NOMO-1 (cell line): Measurements from ENCODE around the gene HOXA7.

Experiments used
- DNase-seq, 2 experiments: peaks; one replicate each; lab custom pipeline; 2025; ENCODE audit not compliant: unreplicated experiment in 2 of 2; lab: John Stamatoyannopoulos, UW

The HOXA7 gene

DNA sequence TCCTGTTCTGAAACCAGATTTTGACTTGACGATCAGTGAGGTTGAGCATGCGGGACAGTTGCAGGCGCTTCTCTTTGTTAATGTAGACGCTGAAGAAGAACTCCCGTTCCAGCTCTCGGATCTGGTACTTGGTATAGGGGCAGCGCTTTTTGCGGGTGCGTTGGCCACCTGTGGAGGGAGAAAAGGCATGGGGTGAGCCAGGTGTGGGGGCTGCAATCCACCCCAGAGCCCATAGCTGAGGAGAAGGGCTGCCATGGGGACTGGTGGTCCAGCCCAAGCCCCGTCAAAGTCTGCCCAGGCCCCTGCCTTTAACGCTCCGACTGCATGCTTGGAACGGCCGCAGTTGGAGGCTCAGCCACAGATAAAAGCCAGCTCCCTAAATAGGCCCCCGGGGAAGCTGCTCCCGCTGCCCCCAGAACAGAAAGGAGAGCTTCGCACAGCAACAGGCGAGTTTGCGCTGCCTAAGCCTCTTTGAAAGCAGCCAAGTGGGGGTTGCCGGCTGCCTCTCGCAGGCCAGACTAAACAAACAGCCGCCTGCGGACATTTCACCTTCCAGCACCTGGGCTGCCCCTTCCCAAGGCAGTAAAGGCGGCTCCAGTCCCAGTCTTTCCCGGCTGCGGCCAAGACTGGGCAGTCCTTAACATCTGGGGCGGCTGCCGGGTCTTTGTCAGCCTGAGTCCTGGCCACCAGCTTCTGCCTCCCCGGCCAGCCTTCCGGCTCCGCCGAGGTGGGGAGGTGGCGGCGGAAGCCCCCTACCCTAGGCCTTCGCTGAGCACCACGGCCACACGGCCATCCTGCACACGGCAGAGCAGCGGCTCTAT, 26.6 kb upstream of the HOXA7 start:
- DNase-seq: no peak

DNA sequence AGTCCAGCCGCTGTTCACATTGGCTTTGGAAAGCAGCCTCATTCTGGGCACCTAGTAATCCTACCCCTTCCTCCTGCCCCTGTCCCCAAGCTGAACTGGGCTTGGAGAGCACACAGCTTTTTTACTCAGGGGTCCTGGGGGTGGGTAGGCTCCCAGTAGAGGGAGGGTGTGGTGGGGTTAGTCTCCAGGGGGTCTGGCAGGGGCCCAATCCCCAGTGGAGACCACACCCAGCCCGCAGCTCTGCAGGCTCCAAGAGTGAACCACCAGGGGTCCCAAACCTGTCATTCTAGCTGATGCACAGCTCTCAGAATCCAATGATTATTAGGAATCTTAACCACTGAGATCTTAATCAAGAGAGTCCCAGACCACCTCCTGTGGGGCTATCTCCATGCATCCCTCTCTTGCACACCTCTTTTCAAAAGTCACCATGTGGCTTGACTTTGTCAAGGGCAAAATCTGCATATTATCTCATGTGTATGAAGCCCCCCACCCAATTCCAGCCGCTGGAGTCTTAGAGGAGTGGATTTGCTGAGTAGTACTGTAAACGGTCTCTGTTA, 25.9 kb upstream of the HOXA7 start:
- DNase-seq: no peak

DNA sequence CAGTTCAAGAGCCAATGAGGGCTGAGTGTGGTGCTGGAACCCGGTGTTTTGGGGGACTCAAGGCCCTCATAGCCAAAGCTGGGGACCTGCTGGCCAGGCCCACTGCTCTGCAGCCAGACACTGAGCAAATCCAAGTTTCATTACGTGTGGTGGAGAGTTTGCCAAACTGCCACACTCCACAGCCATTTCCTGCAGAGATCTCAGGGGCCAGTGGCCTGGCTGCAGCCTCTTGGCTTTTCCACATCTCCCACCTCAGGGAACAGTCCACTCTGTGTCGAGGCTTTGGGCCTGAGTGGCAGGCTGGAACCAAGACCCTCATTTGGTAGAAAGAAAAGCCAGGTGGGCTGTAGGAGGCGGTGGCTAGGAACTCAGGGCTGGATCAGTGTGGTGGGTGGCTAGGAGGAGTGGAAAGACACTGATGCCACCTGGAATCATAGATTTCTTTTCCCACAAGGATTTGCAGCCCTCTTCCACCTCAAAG, 25.4 kb upstream of the HOXA7 start:
- DNase-seq: no peak

DNA sequence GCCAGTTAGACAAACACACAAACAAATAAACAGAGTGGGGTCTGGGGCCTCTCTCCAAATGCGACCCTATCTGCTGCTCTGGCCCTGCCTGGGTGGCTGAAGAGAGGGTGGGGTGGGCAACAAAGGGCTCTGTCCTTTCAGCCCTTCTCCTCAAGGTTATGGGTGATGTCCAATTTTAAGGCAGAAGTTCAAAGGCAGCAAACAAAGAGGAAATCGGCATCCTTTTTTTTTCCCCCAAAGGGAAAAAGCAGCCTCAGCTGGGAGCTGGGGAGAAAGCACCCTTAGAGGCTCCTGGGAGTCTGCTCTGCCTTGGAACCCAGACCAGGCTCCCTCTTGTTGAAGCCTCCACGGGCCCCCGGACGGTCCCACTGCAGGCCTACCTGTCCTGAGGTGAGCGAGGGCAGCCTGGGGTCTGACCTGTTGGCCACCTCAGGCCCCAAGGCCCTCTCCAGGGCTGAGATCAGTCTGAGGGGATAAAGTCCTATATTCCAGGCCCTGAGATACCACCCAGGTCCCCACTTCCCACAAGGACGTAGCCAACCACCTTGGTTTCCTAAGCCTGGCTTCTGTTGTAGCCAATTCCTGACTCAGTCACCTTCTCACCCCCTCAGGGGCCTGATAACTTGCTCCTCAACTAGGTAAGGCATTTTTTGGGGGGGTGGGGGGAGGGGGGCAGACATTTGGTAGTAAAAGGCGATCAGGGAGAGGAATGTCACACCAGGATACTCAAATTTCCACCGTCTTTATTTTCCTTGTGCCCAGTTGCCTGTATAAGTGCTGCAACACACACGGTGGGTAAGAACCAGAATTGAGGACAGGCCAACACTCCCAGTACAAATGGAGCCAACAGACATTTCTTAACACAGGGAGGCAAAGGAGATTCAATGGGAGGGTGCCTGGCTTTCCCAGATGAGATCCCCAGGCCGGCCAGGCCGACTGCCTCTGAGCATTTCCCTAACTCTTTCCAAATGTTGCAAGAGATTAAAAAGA, 24.3 kb upstream of the HOXA7 start:
- no peak for DNase-seq

DNA sequence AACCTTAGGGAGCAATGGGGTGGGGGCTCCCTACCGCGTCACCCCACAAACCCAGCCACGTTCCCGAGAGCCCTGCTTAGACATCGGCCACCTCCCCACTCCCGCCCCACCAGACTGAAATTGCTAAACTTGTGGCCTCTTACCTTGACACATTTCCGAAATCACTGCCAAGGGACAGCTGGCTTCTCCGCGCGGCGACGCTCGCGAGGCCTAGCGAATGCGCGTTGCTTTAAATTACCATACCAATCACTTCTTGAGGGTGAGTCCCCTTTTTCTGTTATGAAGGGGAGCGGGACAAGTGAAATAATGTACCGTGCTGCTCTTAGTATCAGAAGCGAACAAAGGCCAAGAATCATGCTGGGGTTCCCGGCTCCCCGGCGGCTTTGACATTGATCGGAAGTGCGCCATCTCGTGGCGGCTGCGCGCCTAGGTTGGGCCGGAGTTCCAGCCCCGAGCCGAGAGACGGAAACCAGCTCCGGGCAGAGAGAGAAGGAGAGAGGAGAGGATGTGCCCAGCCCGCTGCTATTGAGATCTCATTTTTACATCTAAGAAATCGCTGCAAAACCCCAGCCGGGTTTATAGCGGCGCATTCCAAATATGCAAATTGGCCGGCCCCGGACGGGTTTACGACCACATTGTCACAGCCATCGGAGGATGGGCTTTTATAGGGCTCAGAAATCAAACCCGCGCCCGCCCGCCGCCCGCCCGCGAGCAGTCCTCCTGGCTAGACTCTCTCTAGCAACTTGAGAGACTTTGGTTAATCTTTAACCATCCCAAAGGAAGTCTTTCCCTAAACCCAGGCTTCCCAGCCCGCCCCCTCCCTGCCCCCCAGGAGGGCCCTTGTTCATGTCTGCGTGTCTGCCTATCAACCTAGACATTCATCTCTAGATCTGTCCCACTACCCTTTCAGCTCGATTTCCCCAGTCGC, 23.3 kb upstream of the HOXA7 start:
- peak; percentile 63 to 68 for DNase-seq

DNA sequence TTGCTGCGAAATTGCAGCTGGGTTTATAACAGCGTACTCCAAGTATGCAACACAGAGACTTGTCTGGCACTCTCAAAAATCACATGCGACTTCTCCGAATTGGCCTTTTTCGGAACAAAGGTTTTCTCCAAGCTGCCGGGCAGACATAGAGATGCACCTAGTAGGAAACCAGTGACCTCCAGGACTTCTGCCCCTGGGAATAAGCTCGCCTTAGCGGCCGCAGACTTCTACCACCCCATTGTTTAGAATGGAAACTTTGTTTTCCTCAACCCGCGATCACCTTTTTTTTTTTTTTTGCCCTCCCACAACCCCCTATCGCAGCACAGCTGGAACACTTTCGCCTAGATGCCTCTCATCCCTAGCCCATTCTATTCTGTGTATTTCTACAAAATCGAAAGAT, 22.6 kb upstream of the HOXA7 start:
- no peak for DNase-seq

DNA sequence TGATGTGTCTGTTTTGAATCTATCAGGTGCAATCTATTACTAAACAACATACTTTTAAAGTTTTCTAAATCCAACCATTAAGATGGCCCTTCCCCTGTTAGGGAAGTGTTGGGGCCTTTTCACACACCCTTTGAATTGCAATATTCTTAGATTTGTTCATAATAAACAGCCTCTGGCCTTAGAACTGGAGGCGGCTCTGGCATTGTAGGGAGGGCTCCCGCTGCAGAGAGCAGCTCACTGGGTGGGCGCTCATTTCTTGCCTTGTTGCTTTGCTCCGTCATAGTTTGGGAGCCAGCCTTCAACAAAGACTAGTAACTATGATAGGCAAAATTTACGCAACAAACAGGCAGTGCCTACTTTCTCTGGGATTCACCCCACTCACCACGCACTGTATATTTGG, 21.9 kb upstream of the HOXA7 start:
- no peak for DNase-seq

DNA sequence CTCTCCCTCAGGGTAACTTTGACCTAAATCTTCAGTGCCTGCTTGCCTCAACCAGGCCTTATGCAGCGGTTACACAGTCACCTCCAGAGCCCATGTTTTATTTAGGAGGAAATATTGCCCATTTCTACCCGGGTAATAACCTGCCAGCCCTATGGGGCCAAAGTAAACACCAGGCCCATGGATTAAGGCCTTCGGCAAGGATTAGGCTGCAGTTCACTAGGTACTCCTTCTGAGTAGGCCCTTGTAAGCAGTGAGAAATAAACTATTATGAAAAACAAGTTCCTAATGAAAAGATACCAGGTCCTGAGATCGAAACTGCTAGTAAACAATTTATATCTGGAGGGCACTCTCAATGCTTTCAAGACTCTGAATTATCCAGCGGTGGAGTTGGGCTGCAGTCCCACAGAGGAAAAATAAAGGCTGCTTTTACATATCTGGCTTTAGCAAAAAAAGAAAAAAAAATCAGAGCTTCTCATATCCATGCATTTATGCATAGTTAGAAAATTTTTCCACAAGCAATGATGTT, 21.4 kb upstream of the HOXA7 start:
- no peak for DNase-seq

DNA sequence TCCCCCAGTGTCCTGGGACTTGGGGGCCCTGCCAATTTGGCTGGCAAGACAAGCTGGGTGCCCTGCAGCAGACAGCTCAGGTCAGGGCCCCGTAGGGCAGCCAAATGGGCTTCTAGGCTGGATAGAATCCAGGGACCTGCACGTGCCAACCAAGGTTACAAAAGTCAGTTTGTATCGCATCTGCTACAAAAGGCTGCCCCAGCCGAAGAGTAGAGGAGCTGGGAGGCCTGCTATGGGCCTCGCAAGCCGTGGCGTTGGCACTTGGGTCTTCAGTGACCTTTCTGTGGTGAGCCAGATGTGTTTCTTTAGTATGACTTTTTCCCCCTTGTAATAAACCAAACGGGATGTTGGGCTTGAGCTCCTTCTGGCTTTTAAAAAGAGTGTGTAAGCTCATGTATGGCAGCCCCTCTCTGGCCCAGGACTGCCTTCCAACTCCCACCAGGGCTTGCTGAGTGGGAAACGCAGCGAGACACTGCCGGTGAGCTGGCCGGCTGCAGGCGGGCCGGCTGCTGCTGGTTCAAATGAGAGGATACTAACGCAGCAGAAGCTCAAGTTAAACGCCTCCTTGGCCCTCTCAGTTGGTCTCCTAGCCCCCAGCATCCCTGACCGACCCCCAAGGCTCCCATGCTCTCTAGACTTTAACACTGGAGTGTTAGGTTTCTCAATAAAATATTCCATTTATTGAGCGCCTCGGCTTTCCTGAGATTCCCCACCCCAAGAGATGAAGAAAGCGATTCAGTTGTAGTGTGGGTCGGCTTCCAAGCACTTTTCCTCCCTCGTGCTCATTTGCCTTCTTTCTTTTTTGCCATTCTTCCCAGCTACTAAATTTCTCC, 20.7 kb upstream of the HOXA7 start:
- no peak for DNase-seq

DNA sequence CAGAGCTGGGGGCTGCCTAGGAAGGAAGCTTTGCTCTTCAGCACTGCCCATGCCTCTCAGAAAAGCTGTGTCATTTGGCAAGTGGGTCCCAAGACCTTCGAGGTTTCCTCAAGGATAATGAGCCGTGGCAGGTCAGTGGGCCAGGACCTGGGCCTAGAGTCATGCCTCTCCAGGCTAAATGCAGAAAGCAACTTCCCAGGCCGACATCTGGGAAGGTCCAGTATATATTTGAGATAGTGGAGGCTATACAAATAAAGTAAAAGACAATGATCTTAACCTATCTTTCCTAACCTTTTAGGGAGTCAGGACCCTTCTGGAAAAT, 20.0 kb upstream of the HOXA7 start:
- no peak for DNase-seq

DNA sequence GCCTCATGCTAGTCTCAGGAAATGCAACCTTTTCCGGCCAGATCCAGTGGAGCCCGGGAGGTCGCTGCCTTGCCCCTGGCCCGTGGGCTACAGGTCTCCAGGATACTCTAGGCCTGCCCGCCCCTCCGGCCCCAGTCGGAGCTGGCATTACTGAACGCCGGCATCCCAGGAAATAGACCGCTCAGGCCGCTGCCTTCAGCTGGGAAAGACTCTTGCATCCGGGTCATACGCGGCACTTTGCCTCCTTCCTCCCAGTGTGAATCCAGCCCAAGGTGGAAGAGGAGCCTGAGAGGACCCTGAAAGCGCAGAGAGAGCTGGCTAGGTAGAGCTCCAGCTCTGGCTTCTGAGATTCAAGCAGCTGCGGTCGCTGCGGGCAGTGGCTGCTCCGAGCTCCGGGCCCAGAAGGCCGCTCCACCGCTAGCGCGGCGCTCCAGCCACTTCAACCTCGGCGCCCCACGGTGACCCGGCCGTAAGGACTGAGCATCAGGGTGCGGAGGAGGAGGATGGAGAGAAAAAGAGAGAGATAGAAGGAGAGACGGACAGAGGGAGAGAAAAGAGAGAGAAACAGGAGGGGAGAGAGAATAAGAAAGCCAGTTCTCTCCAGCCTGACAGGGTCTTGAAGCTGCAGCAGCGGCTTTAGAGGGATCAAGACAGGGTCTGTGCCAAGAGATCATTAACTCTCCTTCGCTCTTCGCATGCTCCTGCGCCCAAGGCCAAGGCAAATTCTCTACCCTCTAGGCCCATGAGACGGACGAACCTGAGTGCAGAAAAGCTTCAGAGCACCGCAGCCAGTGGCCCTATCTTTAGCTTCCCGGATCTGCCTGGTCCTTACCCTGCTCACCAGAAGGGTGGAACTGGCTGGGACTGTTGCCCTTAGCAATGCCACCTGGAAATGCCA, 19.4 kb upstream of the HOXA7 start:
- DNase-seq: no peak

DNA sequence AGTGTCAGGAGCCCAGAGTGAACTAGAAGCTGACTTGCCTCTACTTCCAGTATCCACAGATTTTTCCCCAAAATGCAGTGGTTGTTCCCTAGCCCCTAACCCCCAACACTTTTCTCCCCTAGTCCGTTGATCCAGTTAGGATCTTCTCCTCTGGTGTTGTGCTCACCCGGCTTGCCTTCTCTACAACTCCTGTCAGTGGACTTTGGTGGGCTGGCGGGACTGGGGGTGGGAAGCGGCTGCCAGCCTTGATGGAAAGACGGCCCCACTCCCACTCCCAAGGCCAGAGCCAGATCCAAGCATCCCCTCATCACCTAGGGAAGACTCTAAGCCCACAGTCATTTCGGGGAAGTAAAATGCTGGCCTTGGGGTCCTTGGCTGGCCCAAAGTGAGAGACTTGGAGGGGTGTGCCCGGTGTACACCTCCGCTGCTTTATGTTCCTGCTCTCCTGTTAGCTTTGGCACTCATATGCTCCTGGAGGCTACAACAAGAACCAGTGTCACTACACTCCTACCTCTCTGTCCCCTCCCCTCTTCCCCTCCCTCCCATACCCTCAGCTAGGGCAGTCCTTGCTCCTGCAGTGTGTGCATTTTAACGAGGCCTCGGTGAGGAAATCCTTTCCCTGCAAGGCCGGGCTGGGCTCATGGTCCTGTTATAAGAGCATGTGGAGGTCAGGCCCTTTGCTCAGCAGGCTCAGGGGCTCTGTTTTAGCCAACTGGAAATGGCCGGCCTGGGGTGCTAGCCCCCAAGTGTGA, 18.6 kb upstream of the HOXA7 start:
- DNase-seq: peak; percentile 52 to 54

DNA sequence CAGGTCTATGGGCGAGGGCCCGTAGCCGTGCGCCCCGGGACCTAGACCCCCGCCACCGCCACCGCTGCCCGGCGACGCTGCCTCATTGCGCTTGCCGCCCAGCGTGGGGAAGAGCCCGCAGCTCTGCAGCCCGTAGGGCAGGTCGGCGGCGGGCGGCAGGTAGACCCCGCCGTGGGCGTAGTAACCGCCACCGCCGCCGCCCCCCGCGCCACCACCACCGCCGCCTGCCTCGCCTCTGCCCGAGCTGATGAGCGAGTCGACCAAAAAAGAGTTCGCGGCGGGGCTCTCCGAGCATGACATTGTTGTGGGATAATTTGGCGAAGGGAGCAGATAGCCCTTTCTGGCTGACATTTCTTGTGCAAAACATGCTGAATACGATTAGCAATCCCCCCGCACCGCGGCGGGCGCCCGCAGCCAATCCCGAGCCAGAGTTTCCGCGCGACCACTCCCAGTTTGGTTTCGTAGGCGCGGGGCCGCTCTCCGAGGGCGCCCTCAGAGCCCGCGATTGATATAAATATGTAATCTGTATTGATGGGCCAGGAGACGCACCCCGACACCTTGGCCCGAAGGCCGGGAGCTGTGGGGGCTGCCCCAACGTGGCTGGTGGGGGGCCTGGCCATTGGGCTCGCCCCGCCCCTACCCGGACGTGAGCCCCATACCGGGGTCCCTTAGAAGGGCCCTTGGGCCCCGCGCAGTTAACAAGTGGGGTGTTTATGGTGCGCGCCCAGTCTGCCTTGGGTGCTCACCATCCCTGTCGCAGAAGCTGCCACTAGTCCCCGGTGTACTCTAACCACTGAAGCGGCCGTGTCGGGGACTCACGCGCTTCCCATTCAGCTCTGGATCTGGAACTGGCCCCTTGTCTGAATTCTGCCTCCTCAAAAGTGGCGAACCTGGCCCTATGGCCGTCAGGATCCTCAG, 17.7 kb upstream of the HOXA7 start, which contains the start of gene HOXA10:
HOXA10 (minus strand) TSS at position 365 of the 918 bp plus-strand sequence; CDS start at position 351, 14 bp downstream.
- DNase-seq: peak; percentile 59 to 77

DNA sequence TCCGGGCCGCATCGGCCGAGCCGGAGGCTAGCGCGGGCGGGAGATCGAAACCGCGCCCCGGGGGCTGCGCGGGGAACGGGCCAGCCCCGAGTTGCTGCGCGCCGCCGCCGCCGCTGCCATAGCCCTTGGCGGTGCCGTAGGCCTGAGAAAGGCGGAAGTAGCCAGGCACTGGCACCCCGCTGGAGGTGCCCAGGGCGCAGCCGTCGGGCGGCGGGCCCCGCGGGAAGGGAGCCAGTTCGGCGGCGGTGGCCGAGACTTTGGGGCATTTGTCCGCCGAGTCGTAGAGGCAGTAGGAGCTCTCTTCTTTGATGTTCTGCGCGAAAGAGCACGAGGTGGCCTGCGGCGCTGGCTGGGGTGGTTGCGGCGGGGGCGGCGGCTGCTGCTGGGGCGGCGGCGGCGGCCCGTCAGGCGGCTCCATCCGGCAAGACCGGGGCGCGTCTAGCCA, 17.1 kb upstream of the HOXA7 start:
- peak in 1 of 2 experiments; percentile 31 for DNase-seq

DNA sequence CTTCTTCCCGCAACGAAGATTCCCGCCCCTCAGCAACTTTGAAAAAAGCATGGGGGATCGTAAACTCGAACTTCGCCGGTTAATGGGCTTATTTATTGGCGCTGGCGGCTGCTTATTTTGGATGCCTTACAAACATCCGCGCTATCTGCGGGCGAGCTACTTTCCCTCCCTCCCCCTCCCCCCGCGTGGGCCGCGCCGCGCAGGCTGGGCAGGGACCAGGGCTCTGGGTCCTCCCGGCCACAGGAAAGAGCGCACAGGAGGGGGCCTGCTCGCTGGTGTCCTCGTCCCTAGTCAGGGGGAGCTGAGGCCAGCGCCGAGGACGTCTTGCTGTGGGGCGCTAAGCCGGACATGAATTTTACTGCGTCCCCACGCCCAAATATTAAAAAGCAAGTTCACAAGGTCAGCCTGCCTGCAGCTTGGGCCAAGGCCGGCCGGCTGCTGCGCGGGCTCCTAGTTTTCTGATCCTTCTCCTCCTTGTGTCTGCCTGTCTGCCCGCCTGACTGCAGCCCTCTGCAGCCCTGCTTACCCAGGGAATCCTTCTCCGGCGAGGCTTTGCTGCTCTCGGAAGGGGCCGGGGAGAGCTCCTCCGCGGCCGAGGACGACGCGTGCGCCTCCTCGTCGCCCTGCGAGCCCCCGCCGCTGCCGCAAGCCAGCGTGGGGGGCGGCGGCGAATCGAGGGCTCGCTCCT, 16.5 kb upstream of the HOXA7 start:
- no peak for DNase-seq

DNA sequence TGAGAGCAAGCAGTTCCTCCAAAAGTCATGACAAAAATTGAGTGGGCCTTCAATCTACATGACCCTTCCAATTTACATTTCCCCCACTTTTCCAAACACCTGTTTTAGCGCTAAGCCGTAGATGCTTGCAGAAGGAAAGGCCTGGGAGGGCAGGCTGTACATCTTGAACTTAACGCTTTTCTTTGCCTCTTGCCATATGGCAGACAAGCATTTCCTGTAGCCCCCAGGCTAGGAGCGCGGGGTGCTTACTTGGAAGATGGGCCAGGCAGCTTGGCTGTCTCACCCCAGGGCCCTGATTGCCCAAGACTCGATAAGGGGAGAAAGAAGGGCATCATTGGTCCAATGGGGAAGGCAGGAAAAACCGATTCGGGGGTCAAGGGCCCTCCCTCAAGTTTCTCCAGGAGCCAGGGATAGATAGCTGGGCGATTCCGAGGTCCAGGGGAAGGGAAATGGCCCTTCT, 15.9 kb upstream of the HOXA7 start:
- DNase-seq: no peak
